Keratinocyte (primary cell): ENCODE data around the gene BEST3. TPM values are rescaled to one million over a fixed set of nuclear protein-coding genes. Genes with fewer than 3 reads are reported as not detected.
A peak's percentile ranks its signal among the peaks of the same experiment; 100 is the strongest.

ENCODE experiments used
- DNase-seq: peaks from one replicate; pipeline ENCODE4 v3.0.0-alpha.2; 2011; ENCODE audit warnings: low read depth, missing footprints, low spot score
- FAIRE-seq: peaks from 2 replicates; lab custom pipeline; 2011; peaks lifted over from hg19 to GRCh38; lab: Jason Lieb, UNC
- H2AFZ ChIP-seq: 2 replicates; pipeline ENCODE4 v1.6.0; 2012; ENCODE audit warnings: low read length, control low read depth, inconsistent platforms; ENCODE audit not compliant: control insufficient read depth
- H3K27ac ChIP-seq: 2 replicates; pipeline ENCODE4 v1.5.1; 2011; ENCODE audit warnings: low read length; ENCODE audit not compliant: control insufficient read depth, insufficient read depth
- H3K27me3 ChIP-seq: 3 replicates; pipeline ENCODE4 v1.6.0; 2011; ENCODE audit warnings: low read length; ENCODE audit not compliant: control insufficient read depth, insufficient read depth; ENCODE audit errors: extremely low read depth
- H3K36me3 ChIP-seq, 2 experiments: 2 replicates in 1 of 2; 3 replicates in 1 of 2; pipeline ENCODE4 v1.5.1; 2011; ENCODE audit warnings: low read length in 2 of 2, mild to moderate bottlenecking in 1 of 2; ENCODE audit not compliant: control insufficient read depth in 2 of 2, insufficient read depth in 2 of 2; ENCODE audit errors: extremely low read depth in 1 of 2
- H3K4me1 ChIP-seq: 3 replicates; pipeline ENCODE4 v1.5.1; 2011; ENCODE audit warnings: low read length; ENCODE audit not compliant: control insufficient read depth, insufficient read depth; ENCODE audit errors: extremely low read depth
- H3K4me2 ChIP-seq: 3 replicates; pipeline ENCODE4 v1.6.0; 2011; ENCODE audit warnings: low read depth, low read length; ENCODE audit not compliant: control insufficient read depth, insufficient read depth; ENCODE audit errors: extremely low read depth
- H3K4me3 ChIP-seq, 3 experiments: fragments of 200-600 bp in 1 of 3; sonication (generic) in 1 of 3; 2 replicates in 2 of 3; 3 replicates in 1 of 3; pipeline ENCODE4 v1.5.1; 2011 to 2016; ENCODE audit warnings: low read length in 3 of 3, mild to moderate bottlenecking in 3 of 3, control low read depth in 2 of 3, inconsistent platforms in 1 of 3, low read depth in 1 of 3, mixed read lengths in 1 of 3, mixed run types in 1 of 3, moderate library complexity in 1 of 3; ENCODE audit not compliant: control insufficient read depth in 2 of 3, insufficient read depth in 2 of 3; ENCODE audit errors: extremely low read depth in 1 of 3
- H3K79me2 ChIP-seq: 2 replicates; pipeline ENCODE4 v1.6.0; 2012; ENCODE audit warnings: low read length; ENCODE audit not compliant: control insufficient read depth, insufficient read depth
- H3K9ac ChIP-seq: 3 replicates; pipeline ENCODE4 v1.6.0; 2011; ENCODE audit warnings: low read length; ENCODE audit not compliant: control insufficient read depth, insufficient read depth; ENCODE audit errors: extremely low read depth
- H3K9me1 ChIP-seq: 3 replicates; pipeline ENCODE4 v1.6.0; 2011; ENCODE audit warnings: low read length; ENCODE audit not compliant: control insufficient read depth, insufficient read depth; ENCODE audit errors: extremely low read depth
- H3K9me3 ChIP-seq: 2 replicates; pipeline ENCODE4 v1.5.1; 2012; ENCODE audit warnings: low read depth, low read length; ENCODE audit not compliant: control insufficient read depth
- H4K20me1 ChIP-seq: 3 replicates; pipeline ENCODE4 v1.6.0; 2011; ENCODE audit warnings: low read length; ENCODE audit not compliant: control insufficient read depth, insufficient read depth; ENCODE audit errors: extremely low read depth
- CTCF ChIP-seq, 3 experiments: IDR thresholded peaks in 1 of 3; conservative IDR thresholded peaks in 1 of 3; optimal IDR thresholded peaks in 1 of 3; 2 replicates in 2 of 3; 3 replicates in 1 of 3; pipeline versions ENCODE3 to v1.5.1; 2011; ENCODE audit warnings: low read length in 3 of 3, mild to moderate bottlenecking in 3 of 3, moderate library complexity in 2 of 3, control low read depth in 1 of 3, inconsistent platforms in 1 of 3; ENCODE audit not compliant: insufficient read depth in 2 of 3; ENCODE audit errors: extremely low read depth in 1 of 3
- EZH2 ChIP-seq: IDR thresholded peaks from one replicate; pipeline ENCODE4 v1.6.1; 2012; ENCODE audit warnings: inconsistent platforms, mild to moderate bottlenecking, low read length, moderate library complexity
- dilution Hi-C: fragments of 300-500 bp; cut with MboI; formaldehyde crosslinking; loops from one replicate; pipeline ENCODE4 v1.7.0; 2020; ENCODE audit warnings: low sequenced_read_pairs; ENCODE audit not compliant: extremely low pct_ligation_motif_present
- polyA plus RNA-seq, 5 experiments: library from polyadenylated mRNA; depleted of rRNA in 3 of 5; stranded (reverse) in 3 of 5; stranded (forward) in 1 of 5; unstranded in 1 of 5; fragments of >200 nt; gene quantifications; 1 replicate in 1 of 5; 2 replicates in 3 of 5; 3 replicates in 1 of 5; pipeline versions ENCODE4 v1.2.1 to v1.2.3, GENCODE V29; 2011 to 2012; ENCODE audit warnings: missing spikeins in 2 of 5, low read depth in 1 of 5, low replicate concordance in 1 of 5

The BEST3 gene
- polyA plus RNA-seq, 1 donor (not counting 4 experiments of a cell fraction or from before 2014, with no cell fraction given): 0.07 TPM

GRCh38 chr12:69685810-69686209 lies 13.3 kb downstream of the BEST3 start:
- H3K36me3 ChIP-seq: no peaks in the 10 kb centered on the region
- DNase-seq (peak; percentile 15), FAIRE-seq (peak; percentile 86)
- no peaks in the 10 kb centered on the region for H4K20me1 ChIP-seq
- H3K9ac ChIP-seq: no peak overlapping the region
- no peak overlapping the region for H2AFZ ChIP-seq
- TF ChIP-seq EZH2 (no peak), CTCF (optimal IDR thresholded peaks at IDR 0.05 in 1 of 3, IDR thresholded peaks at IDR 0.05 in 1 of 3, conservative IDR thresholded peaks at IDR 0.05 in 1 of 3; ENCODE audit: extremely low read depth in 1 of 3, insufficient read depth in 2 of 3, low read length in 3 of 3) (no peak)
- peak overlapping the region; percentile 48 for H3K4me2 ChIP-seq
- H3K27me3 ChIP-seq: no peaks in the 10 kb centered on the region
- no peak overlapping the region for H3K4me3 ChIP-seq
- no peaks in the 10 kb centered on the region for H3K9me3 ChIP-seq
- peak overlapping the region; percentile 33 for H3K27ac ChIP-seq
- no peaks in the 10 kb centered on the region for H3K79me2 ChIP-seq
- H3K9me1 ChIP-seq: no peaks in the 10 kb centered on the region
- peaks cover 37% of the 10 kb centered on the region for H3K4me1 ChIP-seq
- dilution Hi-C loops: no loop called here

GRCh38 chr12:69684466-69684865 lies 14.6 kb downstream of the BEST3 start:
- Histone ChIP-seq H3K4me3 (no peak overlapping the region), H3K9me1 (no peaks in the 10 kb centered on the region), H3K9ac (no peak overlapping the region), H2AFZ (no peak overlapping the region), H3K27ac (no peak overlapping the region), H3K9me3 (no peaks in the 10 kb centered on the region), H3K4me2 (no peak overlapping the region), H3K36me3 (no peaks in the 10 kb centered on the region), H3K79me2 (no peaks in the 10 kb centered on the region), H3K27me3 (no peaks in the 10 kb centered on the region), H3K4me1 (peaks cover 35% of the 10 kb centered on the region), H4K20me1 (no peaks in the 10 kb centered on the region)
- FAIRE-seq: no peak
- dilution Hi-C loops: no loop called here
- no peak for TF ChIP-seq EZH2
- no peak for TF ChIP-seq CTCF (optimal IDR thresholded peaks at IDR 0.05 in 1 of 3, IDR thresholded peaks at IDR 0.05 in 1 of 3, conservative IDR thresholded peaks at IDR 0.05 in 1 of 3; ENCODE audit: extremely low read depth in 1 of 3, insufficient read depth in 2 of 3, low read length in 3 of 3)
- no peak for DNase-seq
